UCSD-AML1 (cell line): Measurements from ENCODE around the gene CENPW.

Experiments used
- DNase-seq: peaks from one replicate; lab custom pipeline; 2025; ENCODE audit not compliant: unreplicated experiment; lab: John Stamatoyannopoulos, UW

Gene CENPW

DNA sequence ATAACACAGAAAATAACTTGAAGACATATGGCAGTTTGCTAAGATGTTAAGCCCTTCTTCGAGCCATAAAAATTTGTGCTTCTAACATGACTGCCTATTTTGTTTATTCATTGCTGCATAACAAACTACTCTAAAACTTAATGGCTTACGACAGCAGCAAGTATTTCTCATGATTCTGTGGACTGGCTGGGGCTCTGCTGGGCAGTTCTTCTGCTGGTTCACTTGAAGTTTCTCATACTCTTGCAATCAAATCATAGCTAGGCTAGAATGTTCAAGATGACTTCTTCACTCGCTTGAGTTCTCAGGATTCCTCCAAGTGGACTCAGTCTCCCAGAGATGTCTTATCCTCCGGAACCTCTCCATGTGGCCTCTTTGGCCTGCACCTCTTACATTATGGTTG, 33.4 kb downstream of the CENPW start:
- DNase-seq: no peak

- DNase-seq: no peak
Measured at GRCh38 chr6:126374372-126374771, 34.5 kb downstream of the CENPW start.

- no peak for DNase-seq
Measured at GRCh38 chr6:126376682-126377081, 36.8 kb downstream of the CENPW start.

DNA sequence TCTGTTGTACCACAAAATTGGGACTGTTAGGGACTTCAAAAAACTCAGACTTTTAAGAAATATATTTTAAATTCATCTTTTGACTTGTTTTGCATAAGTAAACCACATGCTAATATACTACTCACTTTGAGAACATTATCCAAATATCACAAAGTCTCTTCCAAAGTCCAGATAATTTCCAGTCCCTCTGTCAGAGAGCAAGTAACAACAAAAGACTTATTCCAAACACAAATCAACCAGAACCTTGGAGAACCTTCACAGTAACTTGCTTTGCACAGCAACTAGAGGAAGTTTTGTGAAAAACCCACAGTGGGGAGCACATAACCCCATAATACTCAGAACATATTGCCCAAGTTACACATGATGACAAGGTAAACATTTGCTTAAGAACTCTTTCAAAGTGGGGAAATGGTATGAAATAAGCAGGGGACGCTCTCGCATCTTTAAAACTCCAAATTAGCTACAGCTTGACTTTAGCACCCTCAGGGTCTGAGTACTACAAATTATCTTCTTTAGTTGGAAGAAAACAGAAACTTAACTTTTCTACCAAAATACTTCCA, 37.8 kb downstream of the CENPW start:
- DNase-seq: no peak

- no peak for DNase-seq
Measured at GRCh38 chr6:126380072-126380583, 40.2 kb downstream of the CENPW start.

DNA sequence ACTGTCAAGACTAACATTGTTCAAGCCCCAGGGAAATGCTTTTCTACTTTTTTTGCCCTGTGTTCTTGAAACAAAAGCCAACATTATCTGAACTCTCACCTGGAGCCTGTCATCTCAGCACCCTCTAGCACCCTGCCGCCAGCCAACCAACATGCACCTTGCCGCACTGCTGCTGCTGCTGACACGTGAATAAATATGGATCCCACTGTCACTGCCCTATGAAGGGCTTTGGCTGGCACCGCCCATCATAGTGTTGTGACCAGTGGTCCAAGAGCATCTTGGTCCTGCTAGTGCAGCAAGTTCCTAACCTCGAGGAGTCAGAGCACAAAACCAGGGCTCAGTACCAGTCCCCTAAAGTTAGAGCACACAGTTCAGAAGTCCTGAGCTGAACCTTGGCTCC, 41.6 kb downstream of the CENPW start:
- DNase-seq: no peak

GRCh38 chr6:126383203-126383602, 43.3 kb downstream of the CENPW start:
- DNase-seq: no peak

DNA sequence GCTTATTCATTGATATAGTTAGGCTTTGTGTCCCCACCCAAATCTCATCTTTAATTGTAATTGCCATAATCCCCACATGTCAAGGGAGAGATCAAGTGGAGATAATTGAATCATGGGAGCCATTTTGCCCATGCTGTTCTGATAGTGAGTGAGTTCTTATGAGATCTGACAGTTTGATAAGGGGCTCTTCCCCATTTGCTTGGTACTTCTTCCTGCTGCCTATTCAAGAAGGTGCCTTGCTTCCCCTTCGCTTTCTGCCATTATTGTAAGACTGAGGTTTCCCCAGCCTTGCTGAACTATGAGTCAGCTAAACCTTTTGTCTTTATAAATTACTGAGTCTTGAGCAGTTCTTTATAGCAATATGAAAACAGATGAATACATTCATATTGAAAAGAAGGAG, 45.6 kb downstream of the CENPW start:
- DNase-seq: no peak

DNA sequence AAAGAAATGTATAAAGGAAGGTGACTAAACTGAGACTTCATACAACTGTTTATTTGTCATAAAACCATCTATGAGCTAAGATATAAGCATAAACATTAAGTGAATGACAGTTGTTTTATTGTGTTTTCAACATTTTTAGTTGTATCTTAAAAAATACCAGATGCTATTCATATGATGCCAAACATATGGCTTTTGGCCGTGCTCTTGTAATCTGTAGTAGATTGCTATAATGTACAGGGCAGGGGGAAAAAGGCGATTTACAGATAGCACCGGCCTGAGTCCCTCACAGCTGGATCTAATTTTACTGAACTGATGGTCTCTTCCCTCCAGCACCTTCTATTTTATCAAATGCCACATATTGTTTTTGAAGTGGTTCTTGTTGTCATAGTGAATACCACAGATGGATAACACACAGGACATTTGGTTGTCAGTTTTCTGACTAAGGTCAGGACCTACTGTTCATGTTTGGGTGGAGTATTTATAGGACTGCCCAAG, 48.2 kb downstream of the CENPW start:
- DNase-seq: no peak

GRCh38 chr6:126396131-126396530, 56.2 kb downstream of the CENPW start:
- DNase-seq: no peak
